Peyer's patch (tissue), 4 donors: Measurements from ENCODE around the gene DPF3.

Source experiments
- CTCF ChIP-seq, 6 experiments: fragments of 450-650 bp in 4 of 6; fragments of 200-600 bp in 2 of 6; sonication (generic) in 1 of 6; IDR thresholded peaks; one replicate each; pipeline ENCODE4 v1.5.1; 2017 to 2019; ENCODE audit warnings: antibody characterized with exemption in 6 of 6, mild to moderate bottlenecking in 3 of 6, moderate library complexity in 1 of 6
- POLR2A ChIP-seq, 2 donors: fragments of 450-650 bp; IDR thresholded peaks; one replicate each; pipeline ENCODE4 v1.5.1; 2017; ENCODE audit warnings: antibody characterized with exemption in 2 of 2, mild to moderate bottlenecking in 2 of 2, moderate library complexity in 2 of 2

GRCh38 chr14:72730468-72730867 lies 163.4 kb downstream of the DPF3 start:
- TF ChIP-seq CTCF (IDR thresholded peaks at IDR 0.05) (no peak), POLR2A (IDR thresholded peaks at IDR 0.05) (no peak)
